IMR-90 (cell line): ENCODE measurements around the gene UBL4A.

Source experiments
- BHLHE40 ChIP-seq: fragments of 150-350 bp; IDR thresholded peaks from 2 replicates; pipeline ENCODE4 v1.6.1; 2016; ENCODE audit warnings: mild to moderate bottlenecking, low read depth, low read length
- CEBPB ChIP-seq: IDR thresholded peaks from 2 replicates; pipeline ENCODE4 v1.6.1; 2012; ENCODE audit warnings: low read depth, low read length, improper control_type of control experiment
- CHD1 ChIP-seq: IDR thresholded peaks from 2 replicates; pipeline ENCODE4 v1.6.1; 2012; ENCODE audit warnings: low read depth, low read length, improper control_type of control experiment
- CTCF ChIP-seq: conservative IDR thresholded peaks from 2 replicates; pipeline ENCODE4 v1.5.1; 2012; ENCODE audit warnings: mild to moderate bottlenecking, low read depth, low read length, improper control_type of control experiment
- FOS ChIP-seq: fragments of 150-350 bp; IDR thresholded peaks from 2 replicates; pipeline ENCODE4 v1.6.1; 2016; ENCODE audit warnings: low read depth, low read length
- MAFK ChIP-seq: IDR thresholded peaks from 2 replicates; pipeline ENCODE4 v1.6.1; 2012; ENCODE audit warnings: low read depth, low read length, improper control_type of control experiment
- MAZ ChIP-seq: IDR thresholded peaks from 2 replicates; pipeline ENCODE4 v1.6.1; 2012; ENCODE audit warnings: low read depth, mild to moderate bottlenecking, low read length, improper control_type of control experiment, moderate library complexity, borderline replicate concordance
- MXI1 ChIP-seq: IDR thresholded peaks from 2 replicates; pipeline ENCODE4 v1.6.1; 2012; ENCODE audit warnings: low read depth, mild to moderate bottlenecking, low read length, moderate library complexity, borderline replicate concordance
- POLR2A ChIP-seq: IDR thresholded peaks from 2 replicates; pipeline ENCODE4 v1.6.1; 2012; ENCODE audit warnings: mild to moderate bottlenecking, low read depth, low read length
- RAD21 ChIP-seq: IDR thresholded peaks from 2 replicates; pipeline ENCODE4 v1.6.1; 2012; ENCODE audit warnings: low read length, improper control_type of control experiment
- RCOR1 ChIP-seq: IDR thresholded peaks from 2 replicates; pipeline ENCODE4 v1.6.1; 2012; ENCODE audit warnings: mild to moderate bottlenecking, low read length, improper control_type of control experiment; ENCODE audit not compliant: insufficient replicate concordance
- SMC3 ChIP-seq: fragments of 150-350 bp; IDR thresholded peaks from 2 replicates; pipeline ENCODE4 v1.6.1; 2016; ENCODE audit warnings: low read depth, mild to moderate bottlenecking, antibody characterized with exemption, low read length, moderate library complexity
- TF ChIP-seq, protein P1 (sequence below): fragments of 150-350 bp; IDR thresholded peaks from 2 replicates; pipeline ENCODE4 v1.6.1; 2016; ENCODE audit warnings: low read depth, mild to moderate bottlenecking, low read length, moderate library complexity, borderline replicate concordance
- TF ChIP-seq, protein P2 (sequence below): fragments of 150-350 bp; IDR thresholded peaks from 2 replicates; pipeline ENCODE4 v1.6.1; 2017; ENCODE audit warnings: mild to moderate bottlenecking, antibody characterized with exemption, low read length, low read depth

- TF ChIP-seq CTCF (no peak), CHD1 (no peak), POLR2A (peak; percentile 71; the same call in 1 of the 2 replicates), MXI1 (0 out of 2 replicates have a peak, but pooled peaks have one; percentile 5), BHLHE40 (no peak), CEBPB (no peak), RAD21 (no peak), MAFK (no peak), FOS (no peak), RCOR1 (no peak), SMC3 (no peak), MAZ (no peak)
- TF ChIP-seq, protein P1, sequence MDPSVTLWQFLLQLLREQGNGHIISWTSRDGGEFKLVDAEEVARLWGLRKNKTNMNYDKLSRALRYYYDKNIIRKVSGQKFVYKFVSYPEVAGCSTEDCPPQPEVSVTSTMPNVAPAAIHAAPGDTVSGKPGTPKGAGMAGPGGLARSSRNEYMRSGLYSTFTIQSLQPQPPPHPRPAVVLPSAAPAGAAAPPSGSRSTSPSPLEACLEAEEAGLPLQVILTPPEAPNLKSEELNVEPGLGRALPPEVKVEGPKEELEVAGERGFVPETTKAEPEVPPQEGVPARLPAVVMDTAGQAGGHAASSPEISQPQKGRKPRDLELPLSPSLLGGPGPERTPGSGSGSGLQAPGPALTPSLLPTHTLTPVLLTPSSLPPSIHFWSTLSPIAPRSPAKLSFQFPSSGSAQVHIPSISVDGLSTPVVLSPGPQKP = no peak
- TF ChIP-seq, protein P2, sequence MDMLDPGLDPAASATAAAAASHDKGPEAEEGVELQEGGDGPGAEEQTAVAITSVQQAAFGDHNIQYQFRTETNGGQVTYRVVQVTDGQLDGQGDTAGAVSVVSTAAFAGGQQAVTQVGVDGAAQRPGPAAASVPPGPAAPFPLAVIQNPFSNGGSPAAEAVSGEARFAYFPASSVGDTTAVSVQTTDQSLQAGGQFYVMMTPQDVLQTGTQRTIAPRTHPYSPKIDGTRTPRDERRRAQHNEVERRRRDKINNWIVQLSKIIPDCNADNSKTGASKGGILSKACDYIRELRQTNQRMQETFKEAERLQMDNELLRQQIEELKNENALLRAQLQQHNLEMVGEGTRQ = no peak
Observed at GRCh38 chrX:154515966-154516655, 29.7 kb upstream of the UBL4A start, which contains the start of gene FAM3A.
